Measurements from ENCODE around the gene OR8G5.

The OR8G5 gene

DNA sequence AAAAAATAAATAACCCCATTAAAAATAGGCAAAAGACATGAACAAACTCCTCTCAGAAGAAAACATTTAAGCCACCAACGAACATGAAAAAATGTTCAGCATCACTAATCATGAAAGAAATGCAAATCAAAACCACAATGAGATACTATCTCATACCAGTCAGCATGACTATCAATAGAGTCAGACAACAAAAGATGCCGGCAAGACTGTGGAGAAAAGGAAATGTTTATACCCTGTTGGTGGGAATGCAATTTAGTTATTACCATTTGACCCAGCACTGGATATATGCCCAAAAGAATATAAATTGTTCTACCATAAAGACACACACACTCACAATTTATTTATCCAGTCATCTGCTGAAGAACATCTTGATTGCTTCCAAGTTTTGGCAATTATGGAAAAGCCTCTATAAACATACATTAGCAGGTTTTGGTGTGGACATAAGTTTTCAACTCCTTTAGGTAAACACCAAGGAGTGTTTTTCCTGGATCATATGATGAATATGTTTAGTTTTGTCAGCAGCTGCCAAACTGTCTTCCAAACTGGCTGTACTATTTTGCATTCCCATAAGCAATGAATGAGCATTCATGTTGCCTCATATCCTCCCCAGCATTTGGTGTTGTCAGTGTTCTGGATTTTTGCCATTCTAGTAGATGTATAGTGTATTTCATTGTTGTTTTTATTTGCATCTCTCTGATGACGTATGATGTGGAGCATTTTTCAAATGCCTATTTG is 29.6 kb downstream of the OR8G5 start:
- FAIRE-seq (no peak), DNase-seq (ENCODE audit: insufficient read length, low spot score) (no peak)

DNA sequence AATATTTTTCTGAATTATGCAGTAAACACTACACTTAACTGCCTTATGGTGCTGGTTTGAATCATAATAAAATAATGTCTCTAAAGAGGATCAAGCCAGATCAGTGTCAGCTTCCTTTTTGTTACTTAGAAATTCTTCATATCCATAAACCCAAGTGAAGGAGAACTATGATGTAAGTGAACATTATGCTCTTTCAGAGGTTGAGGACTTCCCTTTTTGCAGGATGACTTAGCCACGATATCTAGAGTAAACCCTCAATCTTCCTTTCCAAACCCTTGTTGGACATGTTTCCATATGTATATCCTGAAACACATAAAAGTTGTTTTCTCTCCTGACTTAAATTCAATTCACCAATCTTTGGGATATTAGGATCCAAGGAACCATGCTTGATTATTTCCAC is 38.5 kb downstream of the OR8G5 start:
- no peak for FAIRE-seq

DNA sequence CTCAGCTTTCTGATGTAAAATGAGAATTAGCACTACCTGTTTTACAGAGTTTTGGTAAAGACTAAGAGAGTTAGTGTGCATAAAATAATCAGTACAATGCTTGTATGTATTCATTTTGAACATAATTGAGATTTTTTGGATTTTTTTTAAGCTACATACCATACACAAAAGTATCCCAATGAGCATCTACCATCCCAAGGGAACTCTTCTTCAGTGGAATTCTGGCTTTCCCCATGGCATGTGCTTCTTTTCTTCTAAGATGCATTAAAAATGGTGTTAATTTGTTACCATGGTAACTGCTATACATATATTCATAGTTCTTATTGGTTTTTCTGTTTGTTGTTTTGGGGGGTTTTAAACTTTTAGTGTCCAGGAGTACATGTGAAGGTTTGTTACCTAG is 39.8 kb downstream of the OR8G5 start:
- DNase-seq (ENCODE audit: insufficient read length, low spot score) = no peak
- no peak for FAIRE-seq

More for the DNA sequence above, 38.5 kb downstream of the OR8G5 start:
- no peak for DNase-seq (ENCODE audit: insufficient read length, low spot score)

DNA sequence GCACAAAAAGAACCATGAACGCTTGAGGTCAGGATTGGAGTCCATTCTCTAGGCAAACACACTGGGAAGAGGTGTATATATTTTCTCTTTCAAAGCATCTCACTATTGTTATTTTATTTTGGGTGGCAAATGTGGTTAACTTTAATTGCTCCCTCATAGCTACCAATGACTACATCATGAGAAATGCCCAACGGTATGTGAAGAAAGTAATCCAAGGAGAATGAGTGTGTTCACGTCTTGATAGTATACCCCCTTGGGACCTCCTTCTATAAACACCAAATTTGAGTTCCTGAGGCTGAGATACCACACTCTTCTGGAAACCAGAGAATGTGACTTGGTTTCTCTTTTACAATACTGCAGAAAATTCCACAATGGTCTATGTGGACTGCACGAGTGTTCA is 41.7 kb downstream of the OR8G5 start:
- no peak for DNase-seq (ENCODE audit: insufficient read length, low spot score)
- no peak for FAIRE-seq

DNA sequence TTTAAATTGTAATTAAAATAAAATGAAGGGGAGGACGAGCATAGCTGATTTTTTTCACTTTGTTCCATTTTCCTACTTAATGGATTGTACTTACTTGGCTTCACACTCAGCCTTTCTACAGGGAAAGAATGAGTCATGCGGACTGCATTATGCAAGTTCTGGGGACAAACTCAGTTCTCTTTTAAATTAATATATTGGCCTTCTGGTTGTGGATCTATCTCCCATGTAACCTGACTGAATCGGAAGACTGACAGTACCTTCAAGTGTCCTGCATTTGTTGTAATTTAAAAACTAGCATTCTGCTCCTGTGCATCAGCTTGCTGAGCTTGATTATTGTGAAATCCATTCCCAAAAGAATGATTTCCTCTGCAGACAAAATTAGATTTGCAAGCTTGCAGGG is 45.4 kb downstream of the OR8G5 start:
- DNase-seq (ENCODE audit: insufficient read length, low spot score) (no peak), FAIRE-seq (no peak)

DNA sequence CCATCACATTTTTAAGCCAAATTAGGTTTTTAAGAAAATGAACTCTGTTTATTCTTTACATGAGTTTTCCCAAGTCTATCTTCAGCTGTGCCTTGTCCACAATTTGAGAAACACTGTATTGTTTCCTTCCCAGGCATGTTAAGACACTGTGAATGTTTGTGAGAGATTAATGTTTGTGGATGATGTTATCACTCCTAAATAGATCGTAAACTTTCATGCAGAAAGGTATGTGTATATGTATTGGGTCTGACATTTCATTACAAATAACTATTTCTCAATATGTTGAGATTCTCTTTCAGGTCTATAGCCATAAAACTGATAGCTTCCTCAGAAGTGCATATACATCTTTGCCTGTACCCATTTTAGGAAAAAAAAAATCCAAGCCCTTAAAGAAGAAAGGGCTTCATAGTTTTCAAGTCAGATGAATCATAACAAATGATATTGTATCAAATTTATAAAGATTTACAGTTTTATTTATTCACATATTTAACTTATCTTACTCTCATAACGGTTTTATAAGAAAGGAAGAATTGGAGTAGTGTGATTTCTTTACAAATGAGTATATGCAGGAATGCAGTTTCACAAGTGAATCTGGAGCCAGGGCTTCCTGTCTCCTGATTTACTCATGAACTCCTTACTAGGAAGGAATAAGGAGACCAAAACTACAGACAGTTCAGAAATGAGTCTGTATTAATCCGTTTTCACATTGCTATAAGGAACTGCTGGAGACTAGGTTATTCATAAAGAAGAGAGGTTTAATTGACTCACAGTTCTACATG is 46.4 kb downstream of the OR8G5 start:
- FAIRE-seq = no peak
- DNase-seq (ENCODE audit: insufficient read length, low spot score) = no peak

DNA sequence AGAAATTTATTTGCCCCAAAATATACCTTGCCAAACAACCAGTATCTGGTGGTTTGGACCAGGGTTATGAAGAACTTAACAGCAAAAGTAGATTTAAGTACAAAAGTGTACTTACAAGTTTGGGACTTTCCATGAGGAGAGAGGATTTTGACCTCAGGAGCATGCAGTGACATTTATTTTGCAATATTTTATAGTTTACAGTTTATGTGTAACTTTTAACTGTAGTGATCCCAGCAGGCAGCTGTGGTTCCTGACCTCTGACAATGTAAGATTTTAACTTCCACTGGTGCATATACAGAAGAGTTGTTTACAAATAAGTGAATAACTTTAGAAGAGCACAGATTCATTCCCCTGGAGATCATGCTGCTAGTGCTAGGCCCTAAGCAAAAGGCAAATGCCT is 50.9 kb downstream of the OR8G5 start:
- no peak for FAIRE-seq

DNA sequence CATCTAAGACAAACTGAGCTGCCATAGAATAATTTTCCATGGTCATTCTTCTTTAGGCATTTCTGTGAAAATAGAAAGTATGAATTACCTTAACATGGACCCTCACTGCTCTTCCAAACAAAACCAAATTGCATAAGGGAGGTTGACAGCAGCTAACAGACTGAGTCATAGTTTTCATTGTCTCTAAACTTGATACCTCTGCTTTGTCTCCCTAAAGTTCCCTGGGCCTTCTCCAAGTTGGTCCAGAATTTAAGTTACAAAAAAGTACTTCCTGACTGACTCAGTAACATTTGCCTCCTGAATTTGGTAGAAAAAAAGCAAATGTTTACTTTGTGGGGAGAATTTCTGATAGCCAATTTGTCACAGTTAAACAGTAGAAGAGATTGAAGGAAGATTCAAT is 54.5 kb downstream of the OR8G5 start:
- FAIRE-seq (no peak), DNase-seq (ENCODE audit: insufficient read length, low spot score) (no peak)

More for the DNA sequence above, 50.9 kb downstream of the OR8G5 start:
- no peak for DNase-seq (ENCODE audit: insufficient read length, low spot score)

DNA sequence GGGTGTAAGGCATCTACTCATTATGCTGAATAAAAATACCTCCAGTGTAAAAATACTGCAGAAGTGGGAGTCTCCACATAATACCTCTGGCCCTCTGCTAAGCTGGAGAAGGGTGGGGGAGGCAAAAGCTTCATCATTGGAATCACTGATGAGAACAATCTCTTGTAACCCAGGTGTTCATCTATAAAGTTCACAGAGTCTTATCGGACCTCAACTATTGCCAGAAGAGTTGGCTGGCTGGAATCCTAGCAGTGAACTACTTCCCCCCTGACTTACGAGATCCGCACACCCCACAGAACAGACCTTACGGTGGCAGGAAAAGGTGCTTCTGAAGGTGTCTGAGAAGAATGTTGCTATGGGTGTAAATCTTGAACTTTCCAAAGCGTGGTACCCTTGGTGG is 55.1 kb downstream of the OR8G5 start:
- DNase-seq (ENCODE audit: insufficient read length, low spot score) (no peak), FAIRE-seq (no peak)

DNA sequence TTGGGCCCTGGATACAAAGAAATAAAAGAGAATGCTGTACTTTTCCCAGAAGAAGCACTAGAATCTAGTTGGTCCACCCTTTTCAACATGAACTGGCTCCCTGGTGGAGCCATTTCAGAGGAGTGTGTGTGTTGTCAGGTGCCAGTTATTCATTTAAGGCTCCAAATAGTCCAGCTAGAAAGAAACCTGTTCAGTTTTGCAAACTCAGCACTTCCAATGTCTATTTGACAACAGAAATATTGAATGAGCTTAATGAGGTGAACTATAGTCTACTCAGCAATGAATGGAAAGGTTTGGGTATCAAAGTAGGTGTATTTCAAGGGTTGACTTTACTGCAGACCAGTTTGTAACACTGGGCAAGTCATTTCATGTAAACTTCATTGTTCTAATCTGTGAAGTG is 55.5 kb downstream of the OR8G5 start:
- DNase-seq (ENCODE audit: insufficient read length, low spot score) (no peak), FAIRE-seq (no peak)

DNA sequence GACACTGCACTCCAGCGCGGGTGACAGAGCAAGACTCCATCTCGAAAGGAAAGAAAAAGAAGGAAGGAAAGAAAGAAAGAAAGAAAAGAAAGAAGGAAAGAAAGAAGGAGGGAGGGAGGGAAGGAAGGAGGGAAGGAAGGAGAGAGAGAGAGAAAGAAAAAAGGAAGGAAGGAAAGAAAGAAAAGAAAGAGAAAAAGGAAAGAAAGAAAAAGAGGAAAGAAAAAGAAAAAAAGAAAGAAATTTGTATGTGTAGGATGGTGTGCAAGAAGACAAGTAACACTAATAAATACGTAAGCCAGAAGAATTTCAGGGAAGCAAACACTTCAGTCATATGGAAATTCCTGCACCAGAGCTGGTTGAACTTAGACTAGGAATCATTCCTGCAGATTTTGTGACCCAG is 57.0 kb downstream of the OR8G5 start:
- DNase-seq (ENCODE audit: insufficient read length, low spot score) (no peak), FAIRE-seq (no peak)

DNA sequence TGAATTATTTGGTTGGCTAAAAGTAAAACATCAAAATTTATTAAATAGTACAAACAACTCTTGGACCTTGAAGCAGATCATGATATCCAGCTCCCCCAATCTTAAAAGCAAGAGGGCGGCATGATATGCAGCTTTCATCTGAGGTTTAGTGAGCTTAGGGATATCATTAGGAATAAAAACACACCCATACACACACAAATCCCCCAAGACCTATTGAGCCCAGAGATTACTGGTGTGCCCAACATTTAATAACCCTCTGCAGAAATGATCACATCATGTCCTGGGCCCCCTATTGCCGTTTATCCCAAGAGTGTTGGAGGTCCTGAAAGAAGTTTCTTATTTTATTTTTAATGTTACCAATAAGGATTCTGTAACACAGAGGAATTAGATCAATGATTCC is 57.7 kb downstream of the OR8G5 start, which contains the start of gene OR8D1:
Gene OR8D1 (minus strand): TSS at position 101 of the 400 bp plus-strand sequence. CDS start 3,183 bp downstream, outside the sequence.
- DNase-seq (ENCODE audit: insufficient read length, low spot score) = no peak
- no peak for FAIRE-seq

DNA sequence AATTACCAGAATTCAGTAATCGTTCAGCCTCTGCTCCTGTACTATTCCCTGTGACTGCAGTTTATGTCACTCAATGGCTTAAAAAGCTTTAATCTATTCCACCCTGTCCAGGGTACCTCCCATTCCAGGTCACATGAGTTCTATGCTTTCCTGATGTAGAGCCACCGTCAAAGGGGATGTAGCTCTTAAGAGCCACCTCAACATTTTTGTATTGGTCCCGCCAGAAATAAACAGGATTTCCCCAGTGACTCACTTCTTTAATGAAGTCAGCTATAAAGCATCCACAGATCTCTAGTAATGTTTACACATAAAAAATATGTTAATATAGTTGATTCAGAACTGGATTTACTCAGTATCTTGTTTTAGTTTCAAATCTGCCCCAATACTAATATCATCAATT is 58.9 kb downstream of the OR8G5 start:
- no peak for DNase-seq (ENCODE audit: insufficient read length, low spot score)
- no peak for FAIRE-seq

Data from GM19239 (cell line).